ENCODE data around the gene BMP8A. TPM values are rescaled to one million over a fixed set of nuclear protein-coding genes. Genes with fewer than 3 reads are reported as not detected.
A peak's percentile ranks its signal among the peaks of the same experiment; 100 is the strongest.

BMP8A gene
- total RNA-seq, 1 donor from 2014 or later: 0.58 TPM

- Histone ChIP-seq H3K36me3 (ENCODE audit: control insufficient read depth, insufficient read depth, low read length) (peaks cover under 1% of the 10 kb centered on the region), H3K4me3 (ENCODE audit: low read depth, low read length) (no peak overlapping the region), H3K27me3 (ENCODE audit: control insufficient read depth, insufficient read depth, low read length) (no peaks in the 10 kb centered on the region)
- TF ChIP-seq CTCF (IDR thresholded peaks at IDR 0.05; ENCODE audit: insufficient read depth, low read length, poor library complexity, severe bottlenecking): peak; percentile 94
- no peak for DNase-seq (ENCODE audit: low read depth)
Measured at GRCh38 chr1:39539252-39539790, 47.9 kb downstream of the BMP8A start.

- DNase-seq (ENCODE audit: low read depth): no peak
- H3K4me3 ChIP-seq (ENCODE audit: low read depth, low read length): no peak overlapping the region
- TF ChIP-seq CTCF (IDR thresholded peaks at IDR 0.05; ENCODE audit: insufficient read depth, low read length, poor library complexity, severe bottlenecking): no peak
- peaks cover 1% of the 10 kb centered on the region for H3K36me3 ChIP-seq (ENCODE audit: control insufficient read depth, insufficient read depth, low read length)
- no peaks in the 10 kb centered on the region for H3K27me3 ChIP-seq (ENCODE audit: control insufficient read depth, insufficient read depth, low read length)
Measured at GRCh38 chr1:39540504-39541031, 49.1 kb downstream of the BMP8A start.

- no peak for DNase-seq (ENCODE audit: low read depth)
- Histone ChIP-seq H3K36me3 (ENCODE audit: control insufficient read depth, insufficient read depth, low read length) (peaks cover 1% of the 10 kb centered on the region), H3K27me3 (ENCODE audit: control insufficient read depth, insufficient read depth, low read length) (no peaks in the 10 kb centered on the region), H3K4me3 (ENCODE audit: low read depth, low read length) (no peak overlapping the region)
- TF ChIP-seq CTCF (IDR thresholded peaks at IDR 0.05; ENCODE audit: insufficient read depth, low read length, poor library complexity, severe bottlenecking): no peak
Measured at GRCh38 chr1:39542924-39543323, 51.5 kb downstream of the BMP8A start.

GRCh38 chr1:39544327-39544726, 52.9 kb downstream of the BMP8A start:
- no peak overlapping the region for H3K4me3 ChIP-seq (ENCODE audit: low read depth, low read length)
- TF ChIP-seq CTCF (IDR thresholded peaks at IDR 0.05; ENCODE audit: insufficient read depth, low read length, poor library complexity, severe bottlenecking): no peak
- H3K27me3 ChIP-seq (ENCODE audit: control insufficient read depth, insufficient read depth, low read length): no peaks in the 10 kb centered on the region
- peaks cover 1% of the 10 kb centered on the region for H3K36me3 ChIP-seq (ENCODE audit: control insufficient read depth, insufficient read depth, low read length)
- DNase-seq (ENCODE audit: low read depth): no peak

GRCh38 chr1:39545531-39545930, 54.1 kb downstream of the BMP8A start:
- TF ChIP-seq CTCF (IDR thresholded peaks at IDR 0.05; ENCODE audit: insufficient read depth, low read length, poor library complexity, severe bottlenecking): no peak
- Histone ChIP-seq H3K27me3 (ENCODE audit: control insufficient read depth, insufficient read depth, low read length) (no peaks in the 10 kb centered on the region), H3K36me3 (ENCODE audit: control insufficient read depth, insufficient read depth, low read length) (peaks cover 1% of the 10 kb centered on the region), H3K4me3 (ENCODE audit: low read depth, low read length) (no peak overlapping the region)
- DNase-seq (ENCODE audit: low read depth): no peak

GRCh38 chr1:39554277-39554676, 62.8 kb downstream of the BMP8A start:
- H3K4me3 ChIP-seq (ENCODE audit: low read depth, low read length): no peak overlapping the region
- no peak for DNase-seq (ENCODE audit: low read depth)
- no peaks in the 10 kb centered on the region for H3K36me3 ChIP-seq (ENCODE audit: control insufficient read depth, insufficient read depth, low read length)
- TF ChIP-seq CTCF (IDR thresholded peaks at IDR 0.05; ENCODE audit: insufficient read depth, low read length, poor library complexity, severe bottlenecking): no peak
- H3K27me3 ChIP-seq (ENCODE audit: control insufficient read depth, insufficient read depth, low read length): no peaks in the 10 kb centered on the region
